ENCODE measurements around the gene AMN. TPM values are rescaled to one million over a fixed set of nuclear protein-coding genes. Genes with fewer than 3 reads are reported as not detected.

The AMN gene
- total RNA-seq, 2 experiments from 2014 or later = 0.15 to 0.30 TPM

DNA sequence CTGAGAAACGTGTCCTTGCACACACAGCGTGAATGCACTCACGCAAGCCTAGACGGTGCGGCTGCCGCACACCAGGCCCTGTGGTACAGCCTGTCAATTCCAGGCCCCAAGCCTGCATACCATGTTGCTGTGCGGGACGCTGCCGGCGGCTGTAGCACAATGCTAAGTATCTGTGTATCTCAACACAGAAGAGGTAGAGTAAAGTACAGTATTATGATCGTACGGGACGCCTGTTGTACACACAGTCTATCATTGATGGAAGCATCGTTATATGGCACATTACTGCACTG, 45.0 kb downstream of the AMN start:
- Mint-ChIP-seq H3K27ac (no peak overlapping the region), H3K4me3 (no peak overlapping the region), H3K36me3 (ENCODE audit: low read depth) (no peaks in the 10 kb centered on the region), H3K9me3 (no peaks in the 10 kb centered on the region), H3K4me1 (no peaks in the 10 kb centered on the region), H3K27me3 (no peaks in the 10 kb centered on the region)
- no peak for DNase-seq
- CTCF ChIA-PET = interaction anchor here (0.6 to 2.1 kb wide), 2 partner anchors 9 to 81 kb away, joined by 3 to 8 read pairs; no protein-coding TSS in a partner anchor
- POLR2A ChIA-PET = no interaction called here

DNA sequence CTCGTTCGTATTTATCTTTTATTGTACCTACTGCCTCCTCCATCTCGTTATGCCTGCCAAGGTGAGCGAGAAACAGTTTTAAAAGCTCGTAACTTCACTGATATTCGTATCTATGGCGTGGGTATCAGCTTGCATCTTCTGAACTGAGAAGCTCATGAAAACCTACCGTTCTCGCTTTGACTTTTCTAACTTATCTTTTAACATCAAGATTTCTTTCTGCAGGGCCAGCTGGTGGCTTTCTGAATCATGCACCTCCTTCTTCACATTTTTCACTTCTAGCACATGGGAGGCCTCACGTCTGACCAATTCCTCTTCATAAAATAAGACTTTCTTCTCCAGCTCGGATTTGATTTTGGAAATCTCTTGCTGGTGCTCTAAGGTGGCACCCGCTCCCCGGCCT, 45.8 kb downstream of the AMN start:
- no peaks in the 10 kb centered on the region for H3K27me3 Mint-ChIP-seq
- H3K36me3 Mint-ChIP-seq (ENCODE audit: low read depth) = no peaks in the 10 kb centered on the region
- no peak overlapping the region for H3K27ac Mint-ChIP-seq
- CTCF ChIA-PET = no interaction called here
- no peak for DNase-seq
- POLR2A ChIA-PET = no interaction called here
- H3K4me3 Mint-ChIP-seq = no peak overlapping the region
- H3K9me3 Mint-ChIP-seq = no peaks in the 10 kb centered on the region
- no peaks in the 10 kb centered on the region for H3K4me1 Mint-ChIP-seq

DNA sequence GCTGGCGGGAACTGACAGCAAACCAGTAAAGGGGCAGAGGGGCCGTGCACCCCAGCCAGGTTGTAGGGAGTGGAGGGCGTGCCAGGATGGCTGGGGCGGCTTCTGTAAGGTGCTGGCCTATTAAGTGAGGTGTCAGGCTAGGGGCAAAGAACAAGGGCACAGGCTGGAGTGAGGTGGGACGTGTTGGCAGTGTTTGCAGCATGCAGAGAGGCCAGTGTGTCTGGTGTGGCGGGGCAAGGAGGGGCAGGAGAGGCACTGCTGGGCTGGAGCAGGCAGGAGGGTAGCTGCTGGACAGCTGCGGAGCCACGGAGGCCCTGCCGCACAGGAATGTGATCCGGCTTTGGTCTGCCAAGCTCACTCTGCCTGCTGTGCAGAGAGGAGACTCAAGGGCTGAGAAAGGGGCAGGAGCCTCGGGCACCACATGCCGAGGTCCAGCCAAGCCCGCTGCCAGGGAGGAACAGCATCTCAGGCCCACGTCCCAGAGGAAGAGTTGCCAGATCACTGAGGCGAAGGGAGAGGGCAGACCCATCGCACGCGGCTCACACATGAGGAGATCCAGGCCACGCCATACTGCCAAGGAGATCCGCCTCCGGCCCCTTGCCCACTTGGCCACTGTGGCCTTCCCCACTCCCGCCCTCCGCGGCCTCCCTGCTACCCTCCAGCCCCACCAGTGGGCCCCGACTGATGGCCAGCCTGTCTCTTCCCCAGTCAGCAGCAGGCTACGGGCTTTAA, 46.8 kb downstream of the AMN start:
- H3K36me3 Mint-ChIP-seq (ENCODE audit: low read depth) = no peaks in the 10 kb centered on the region
- no peak for DNase-seq
- ChIA-PET POLR2A (no interaction called here), CTCF (interaction anchor here (1.3 kb wide), 1 partner anchor 12 kb away, joined by 3 read pairs; no protein-coding TSS in a partner anchor)
- no peaks in the 10 kb centered on the region for H3K4me1 Mint-ChIP-seq
- no peak overlapping the region for H3K4me3 Mint-ChIP-seq
- H3K9me3 Mint-ChIP-seq = no peaks in the 10 kb centered on the region
- H3K27ac Mint-ChIP-seq = no peak overlapping the region
- no peaks in the 10 kb centered on the region for H3K27me3 Mint-ChIP-seq

DNA sequence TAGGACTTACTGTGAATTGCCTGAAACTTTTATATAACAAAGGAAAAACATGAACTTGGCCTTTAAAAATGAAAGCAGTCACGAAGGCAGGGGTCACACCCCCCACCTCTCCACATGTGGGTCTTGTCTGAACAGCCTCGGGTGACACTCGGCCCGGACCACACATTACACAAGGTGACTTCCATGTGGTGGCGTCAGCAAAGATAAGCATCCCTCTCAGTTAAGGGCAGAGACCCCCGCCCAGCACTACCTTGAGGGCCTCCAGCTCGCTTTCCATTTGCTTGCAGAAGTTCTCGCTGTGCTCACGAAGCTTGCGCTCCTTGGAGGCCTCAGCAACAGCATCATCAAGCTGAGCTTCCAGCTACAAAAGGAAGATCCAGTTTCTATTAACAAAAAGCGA, 47.4 kb downstream of the AMN start:
- Mint-ChIP-seq H3K4me3 (no peak overlapping the region), H3K9me3 (no peaks in the 10 kb centered on the region), H3K36me3 (ENCODE audit: low read depth) (no peaks in the 10 kb centered on the region), H3K27ac (no peak overlapping the region), H3K27me3 (no peaks in the 10 kb centered on the region), H3K4me1 (no peaks in the 10 kb centered on the region)
- CTCF ChIA-PET = interaction anchor here (1.3 kb wide), 1 partner anchor 11 kb away, joined by 3 read pairs; no protein-coding TSS in a partner anchor
- DNase-seq = no peak
- POLR2A ChIA-PET = no interaction called here

DNA sequence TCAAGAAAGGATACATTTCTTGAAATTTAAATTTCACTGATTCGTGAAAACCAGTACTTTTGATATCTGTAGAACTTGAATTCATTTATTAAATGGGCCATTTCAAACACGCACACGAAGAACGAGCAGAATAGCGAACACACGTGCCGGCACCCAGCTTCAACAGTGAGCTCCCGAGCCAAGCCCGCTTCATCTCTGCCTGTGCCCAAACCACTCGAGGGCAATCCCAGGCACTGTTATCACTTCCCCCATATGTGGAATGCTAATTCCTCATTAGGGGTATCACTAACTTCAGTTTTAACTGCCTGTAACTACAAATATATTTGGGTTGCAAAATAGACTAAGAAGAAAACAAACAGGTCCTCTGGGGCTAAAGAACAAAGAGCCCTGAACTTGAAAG, 48.0 kb downstream of the AMN start:
- H3K36me3 Mint-ChIP-seq (ENCODE audit: low read depth) = no peaks in the 10 kb centered on the region
- no peak overlapping the region for H3K27ac Mint-ChIP-seq
- ChIA-PET POLR2A (no interaction called here), CTCF (interaction anchor here (1.3 kb wide), 1 partner anchor 10 kb away, joined by 3 read pairs; no protein-coding TSS in a partner anchor)
- H3K27me3 Mint-ChIP-seq = no peaks in the 10 kb centered on the region
- H3K4me3 Mint-ChIP-seq = no peak overlapping the region
- H3K4me1 Mint-ChIP-seq = no peaks in the 10 kb centered on the region
- no peaks in the 10 kb centered on the region for H3K9me3 Mint-ChIP-seq
- DNase-seq = no peak

DNA sequence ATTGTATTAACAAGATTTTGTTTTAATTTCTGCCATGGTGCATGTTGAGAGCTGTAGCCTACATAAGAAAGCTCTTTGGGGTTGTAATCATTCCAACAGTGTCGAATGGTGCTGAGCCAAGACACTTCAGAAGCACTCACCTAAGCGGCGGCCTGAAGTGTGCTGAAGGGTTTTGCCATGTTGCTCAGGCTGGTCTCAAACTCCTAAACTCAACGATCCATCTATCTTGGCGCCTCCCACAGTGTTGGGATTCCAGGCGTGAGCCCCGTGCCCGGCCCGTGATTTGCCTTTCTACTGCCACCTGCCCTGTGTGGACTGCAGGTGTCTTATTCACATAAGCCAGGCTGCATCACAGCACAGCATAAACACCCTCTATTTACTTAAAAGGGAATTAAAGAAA, 48.9 kb downstream of the AMN start:
- H3K4me1 Mint-ChIP-seq = no peaks in the 10 kb centered on the region
- ChIA-PET CTCF (no interaction called here), POLR2A (no interaction called here)
- no peaks in the 10 kb centered on the region for H3K27me3 Mint-ChIP-seq
- DNase-seq = no peak
- no peaks in the 10 kb centered on the region for H3K36me3 Mint-ChIP-seq (ENCODE audit: low read depth)
- no peaks in the 10 kb centered on the region for H3K9me3 Mint-ChIP-seq
- no peak overlapping the region for H3K27ac Mint-ChIP-seq
- H3K4me3 Mint-ChIP-seq = no peak overlapping the region

DNA sequence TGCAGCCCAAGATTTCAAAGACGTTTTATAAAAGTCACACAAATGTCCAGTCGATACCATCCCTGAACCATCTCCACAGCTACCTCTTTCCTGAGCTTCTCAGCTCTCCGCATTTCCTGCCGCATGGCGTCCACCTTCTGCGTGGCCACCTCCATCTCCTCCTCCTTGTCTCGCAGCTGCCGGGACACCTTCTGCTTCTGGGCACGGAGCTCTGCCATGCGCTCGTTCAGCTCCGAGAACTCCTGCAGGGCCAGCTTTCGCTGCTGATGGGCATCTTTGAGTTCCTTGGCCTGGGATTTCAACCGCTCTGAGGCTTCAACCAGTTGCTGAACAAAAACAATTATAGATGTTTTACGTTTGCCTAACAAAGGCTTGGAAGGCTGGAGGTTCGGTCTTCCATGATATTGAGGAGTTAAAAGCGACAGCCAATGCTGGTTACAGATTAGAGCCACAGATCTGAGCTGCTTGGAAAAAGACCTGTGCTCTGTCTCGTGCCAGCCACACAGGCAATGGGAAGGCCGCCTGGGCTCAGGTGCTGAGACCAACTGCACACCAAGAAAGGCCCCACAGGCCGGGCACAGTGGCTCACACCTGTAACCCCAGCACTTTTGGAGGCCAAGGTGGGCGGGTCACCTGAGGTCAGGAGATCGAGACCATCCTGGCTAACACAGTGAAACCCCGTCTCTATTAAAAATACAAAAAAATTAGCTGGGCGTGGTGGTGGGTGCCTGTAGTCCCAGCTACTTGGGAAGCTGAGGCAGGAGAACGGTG, 49.6 kb downstream of the AMN start:
- DNase-seq = no peak
- no peak overlapping the region for H3K27ac Mint-ChIP-seq
- H3K27me3 Mint-ChIP-seq = no peaks in the 10 kb centered on the region
- no peak overlapping the region for H3K4me3 Mint-ChIP-seq
- no peaks in the 10 kb centered on the region for H3K9me3 Mint-ChIP-seq
- no peaks in the 10 kb centered on the region for H3K4me1 Mint-ChIP-seq
- POLR2A ChIA-PET = no interaction called here
- CTCF ChIA-PET = interaction anchor here (0.6 to 1.2 kb wide), 2 partner anchors 25 to 160 kb away, joined by 3 to 4 read pairs; no protein-coding TSS in a partner anchor
- H3K36me3 Mint-ChIP-seq (ENCODE audit: low read depth) = no peaks in the 10 kb centered on the region

DNA sequence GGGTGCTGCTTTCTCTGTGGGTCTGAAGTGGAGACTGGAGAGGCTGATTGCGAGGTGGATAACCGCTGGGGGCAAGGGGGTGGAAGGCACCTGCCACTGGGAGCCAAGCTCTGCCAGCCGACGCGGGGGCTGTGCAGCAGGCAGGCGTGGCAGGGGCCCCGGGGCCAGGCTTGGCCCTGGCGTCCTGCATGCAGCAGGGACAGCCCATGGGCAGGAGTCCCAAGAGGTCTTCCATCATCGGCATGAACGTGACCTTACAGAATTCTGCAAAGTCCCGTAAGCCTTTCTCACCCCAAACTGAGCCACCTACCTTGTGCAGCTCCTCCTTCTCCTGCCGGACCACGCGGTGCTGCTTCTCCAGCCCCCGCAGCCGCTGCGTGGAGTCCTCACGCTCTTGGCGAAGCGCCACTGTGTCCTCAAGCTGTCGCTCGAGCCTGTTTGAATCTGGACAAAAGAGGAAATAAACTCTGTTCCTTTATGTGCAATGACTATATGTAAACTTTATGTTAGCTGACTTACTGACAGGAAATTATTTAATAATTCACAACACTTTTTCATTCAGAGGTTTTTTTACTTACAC, 51.3 kb downstream of the AMN start:
- DNase-seq = no peak
- Mint-ChIP-seq H3K27ac (no peak overlapping the region), H3K4me3 (no peak overlapping the region), H3K36me3 (ENCODE audit: low read depth) (no peaks in the 10 kb centered on the region), H3K9me3 (no peaks in the 10 kb centered on the region), H3K4me1 (no peaks in the 10 kb centered on the region), H3K27me3 (no peaks in the 10 kb centered on the region)
- ChIA-PET CTCF (no interaction called here), POLR2A (no interaction called here)

DNA sequence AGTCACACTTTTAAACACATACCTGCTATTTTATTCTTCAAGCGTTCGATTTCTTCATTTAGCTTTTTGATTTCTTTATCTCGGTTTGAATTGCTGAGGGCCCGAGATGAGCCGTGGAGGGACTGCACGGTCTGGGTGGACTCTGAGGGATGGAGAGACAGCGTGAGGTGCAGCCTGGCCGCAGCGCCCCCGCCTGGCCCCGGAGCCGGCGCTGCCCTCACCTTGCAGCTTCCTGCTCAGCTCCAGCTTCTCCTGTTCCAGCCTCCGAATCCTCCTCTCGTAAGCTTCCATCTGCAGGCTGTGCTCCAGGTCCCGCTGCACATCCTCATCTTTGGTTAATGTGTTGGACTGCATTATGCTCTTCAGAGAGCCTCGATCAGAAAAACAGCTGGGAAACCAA, 53.2 kb downstream of the AMN start:
- no peaks in the 10 kb centered on the region for H3K9me3 Mint-ChIP-seq
- CTCF ChIA-PET = interaction anchor here (1.4 to 2.5 kb wide), 2 partner anchors 9 to 19 kb away, joined by 4 to 8 read pairs; no protein-coding TSS in a partner anchor
- H3K4me1 Mint-ChIP-seq = no peaks in the 10 kb centered on the region
- H3K36me3 Mint-ChIP-seq (ENCODE audit: low read depth) = no peaks in the 10 kb centered on the region
- no peak overlapping the region for H3K27ac Mint-ChIP-seq
- H3K4me3 Mint-ChIP-seq = no peak overlapping the region
- POLR2A ChIA-PET = no interaction called here
- H3K27me3 Mint-ChIP-seq = no peaks in the 10 kb centered on the region
- no peak for DNase-seq

DNA sequence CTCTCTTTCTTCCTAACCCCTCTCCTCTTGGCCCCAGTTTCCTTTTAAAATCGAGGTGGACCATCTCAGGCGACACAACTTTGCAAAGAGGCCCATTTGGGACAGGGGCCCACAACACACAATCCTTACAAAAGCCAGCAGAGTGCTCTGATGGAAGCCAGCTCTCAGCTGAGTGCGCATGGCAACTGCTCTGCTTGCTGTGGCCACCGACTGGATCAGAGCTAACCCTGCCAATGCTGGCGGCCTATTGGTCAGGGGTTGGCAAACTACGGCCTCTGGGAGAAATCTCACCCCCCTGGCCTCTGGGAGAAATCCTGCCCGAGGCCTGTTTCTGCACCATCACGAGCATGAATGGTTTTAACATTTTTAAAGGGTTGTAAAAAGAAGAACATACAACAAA, 55.0 kb downstream of the AMN start:
- Mint-ChIP-seq H3K9me3 (no peaks in the 10 kb centered on the region), H3K36me3 (ENCODE audit: low read depth) (no peaks in the 10 kb centered on the region)
- CTCF ChIA-PET = interaction anchor here (2.5 kb wide), 1 partner anchor 11 kb away, joined by 8 read pairs; no protein-coding TSS in a partner anchor

DNA sequence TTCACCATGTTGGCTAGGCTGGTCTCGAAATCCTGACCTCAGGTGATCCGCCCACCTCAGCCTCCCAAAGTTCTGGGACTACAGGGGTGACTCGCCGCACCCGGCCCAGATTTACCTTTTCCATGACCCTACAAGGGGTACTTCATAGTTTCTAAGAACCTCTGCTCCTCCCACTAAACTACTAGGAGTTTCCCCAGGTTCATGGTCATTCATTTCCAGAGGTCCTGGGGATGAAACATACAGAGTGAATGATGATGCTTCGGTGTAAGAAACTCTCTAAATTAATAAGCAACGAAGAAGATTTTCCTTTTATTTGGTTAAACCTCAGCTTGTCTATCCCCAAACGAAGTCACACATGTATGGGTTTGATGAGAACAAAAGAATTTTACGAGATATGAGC, 56.9 kb downstream of the AMN start:
- ChIA-PET POLR2A (no interaction called here), CTCF (no interaction called here)
- no peak for DNase-seq
- Mint-ChIP-seq H3K36me3 (ENCODE audit: low read depth) (no peaks in the 10 kb centered on the region), H3K4me1 (no peaks in the 10 kb centered on the region), H3K27ac (no peak overlapping the region), H3K4me3 (no peak overlapping the region), H3K27me3 (no peaks in the 10 kb centered on the region), H3K9me3 (no peaks in the 10 kb centered on the region)

More for the DNA sequence above, 55.0 kb downstream of the AMN start:
- H3K4me3 Mint-ChIP-seq = no peak overlapping the region
- no peaks in the 10 kb centered on the region for H3K4me1 Mint-ChIP-seq
- H3K27ac Mint-ChIP-seq = no peak overlapping the region
- POLR2A ChIA-PET = no interaction called here
- H3K27me3 Mint-ChIP-seq = no peaks in the 10 kb centered on the region
- no peak for DNase-seq

DNA sequence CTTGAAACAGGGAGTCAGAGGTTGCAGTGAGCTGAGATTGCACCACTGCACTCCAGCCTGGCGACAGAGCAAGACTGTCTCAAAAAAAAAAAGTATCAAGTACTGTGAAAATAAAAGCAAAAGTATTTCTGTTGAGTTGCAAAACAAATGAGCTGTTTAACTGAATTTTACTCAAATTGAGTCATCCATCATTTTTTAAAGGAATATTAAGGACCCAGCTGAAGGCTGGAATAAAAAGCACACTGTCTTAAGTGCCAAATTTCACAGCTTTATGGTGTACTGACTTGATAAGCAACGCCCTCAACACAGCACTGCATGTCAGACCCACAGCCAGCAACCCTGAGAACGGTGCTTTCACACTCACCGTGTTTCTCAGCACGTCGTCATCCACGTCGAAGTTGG, 57.9 kb downstream of the AMN start:
- no peak for DNase-seq
- Mint-ChIP-seq H3K4me1 (no peaks in the 10 kb centered on the region), H3K27me3 (no peaks in the 10 kb centered on the region), H3K27ac (no peak overlapping the region), H3K36me3 (ENCODE audit: low read depth) (no peaks in the 10 kb centered on the region), H3K4me3 (no peak overlapping the region), H3K9me3 (no peaks in the 10 kb centered on the region)
- ChIA-PET CTCF (interaction anchor here (1.0 kb wide), 1 partner anchor 11 kb away, joined by 3 read pairs; no protein-coding TSS in a partner anchor), POLR2A (no interaction called here)

Measured in activated CD4-positive, alpha-beta T cell treated with anti-CD3 and anti-CD28 coated beads, Interleukin-2, amount 10 ng/mL, durations not matched to agents 7 days and 5 days (primary cell).